SHP77 (cell line): Measurements from ENCODE around the gene CDH9.
A peak's percentile ranks its signal among the peaks of the same experiment; 100 is the strongest.
"Not testable (repeated sequence)": the region's sequence is repeated elsewhere in the genome, so short reads cannot be mapped to it uniquely, and the experiment has no call there.

Experiments used
- DNase-seq, 2 experiments: peaks; one replicate each; lab custom pipeline; 2025; lab: John Stamatoyannopoulos, UW

The CDH9 gene

DNA sequence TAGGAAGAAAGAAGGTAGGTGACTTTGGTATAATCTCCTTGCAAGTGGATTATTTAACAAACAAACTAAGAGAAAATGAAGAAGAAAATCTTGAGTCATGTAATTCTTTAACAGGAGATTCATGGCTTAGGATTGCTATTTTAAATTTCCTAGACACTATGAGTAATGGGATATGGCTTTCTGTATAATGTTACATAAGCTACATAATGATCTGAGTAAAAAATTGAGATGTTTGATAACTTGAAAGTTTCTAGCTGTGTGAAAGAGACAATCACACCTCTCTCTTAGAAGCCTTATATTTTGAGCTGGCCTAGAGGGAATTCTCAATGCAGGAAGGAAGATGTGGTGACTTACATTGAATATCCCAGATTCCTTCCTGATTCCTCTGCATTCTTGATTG is 92.5 kb downstream of the CDH9 start:
- DNase-seq = no peak

DNA sequence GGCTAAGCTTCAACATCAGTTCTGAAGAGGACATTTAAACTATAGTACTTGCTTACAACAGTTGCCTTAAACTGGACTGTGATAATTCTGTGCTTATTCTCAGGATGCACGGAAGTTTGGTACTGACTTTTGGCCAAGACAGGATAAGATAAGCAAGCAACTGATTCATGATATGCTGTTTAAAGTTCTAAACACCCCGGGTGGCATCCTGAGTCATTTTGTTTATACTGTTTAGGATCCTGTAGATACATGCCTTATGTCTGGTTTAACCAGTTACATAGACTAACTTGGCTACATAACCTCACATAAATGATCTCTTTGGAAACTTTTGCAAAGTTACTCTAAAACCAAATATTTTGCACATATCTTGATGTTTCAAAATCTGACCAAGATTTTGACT is 95.9 kb downstream of the CDH9 start:
- DNase-seq = no peak

DNA sequence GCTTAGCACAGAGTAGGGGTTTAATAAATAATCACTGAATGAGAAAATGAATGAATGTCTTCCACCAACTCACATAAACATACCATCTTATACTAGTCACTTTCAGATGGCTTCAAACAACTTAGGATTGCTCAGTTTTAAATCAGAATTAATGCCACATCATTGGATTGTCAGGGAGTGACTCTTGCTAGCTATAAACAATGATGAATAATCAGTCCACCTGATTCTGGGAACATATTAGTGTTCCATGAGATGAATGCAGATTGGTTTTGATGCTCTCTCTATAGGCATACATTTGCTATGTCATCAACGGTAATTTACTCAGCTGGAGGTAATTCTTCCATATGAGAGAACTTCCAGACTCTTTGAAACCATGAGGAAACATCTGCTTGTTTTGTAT is 97.4 kb downstream of the CDH9 start:
- peak; percentile 17 to 65 for DNase-seq

DNA sequence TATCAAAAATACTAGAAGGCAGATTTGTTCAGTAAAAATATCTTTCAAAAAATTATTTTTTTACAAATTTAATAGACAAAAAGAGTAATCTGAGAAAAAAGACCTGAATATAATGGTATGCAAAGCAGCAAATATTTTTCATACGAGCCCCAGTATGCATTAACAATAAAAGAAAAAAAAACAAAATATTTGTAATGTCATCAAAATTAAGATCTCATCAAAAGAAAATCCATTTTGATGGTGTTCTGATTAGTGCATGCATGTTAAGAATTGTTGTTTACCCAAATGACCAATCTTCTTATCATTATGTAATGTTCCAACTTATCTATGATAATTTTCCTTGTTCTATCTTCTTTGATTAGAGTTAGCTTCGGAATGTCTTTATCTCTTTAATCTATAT is 106.1 kb downstream of the CDH9 start:
- DNase-seq = no peak

DNA sequence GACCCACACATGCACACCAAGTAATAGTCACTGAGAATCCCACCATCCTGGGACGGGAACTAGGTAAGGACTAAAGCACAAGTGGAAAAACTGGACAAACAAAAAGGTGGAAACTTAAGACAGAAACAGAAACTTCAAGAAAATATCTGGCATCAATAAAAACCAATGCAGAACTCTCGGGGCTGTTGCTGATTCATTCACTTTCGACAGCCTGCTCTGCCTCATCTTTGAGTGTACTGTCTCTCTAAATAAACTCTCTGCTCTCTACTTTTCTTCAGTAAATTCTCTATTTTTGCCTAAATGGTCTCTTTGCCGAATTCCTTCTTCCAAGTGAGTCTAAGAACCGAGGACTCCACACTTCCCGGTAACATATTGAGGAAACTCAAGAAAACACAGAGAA is 116.9 kb downstream of the CDH9 start:
- no peak for DNase-seq

DNA sequence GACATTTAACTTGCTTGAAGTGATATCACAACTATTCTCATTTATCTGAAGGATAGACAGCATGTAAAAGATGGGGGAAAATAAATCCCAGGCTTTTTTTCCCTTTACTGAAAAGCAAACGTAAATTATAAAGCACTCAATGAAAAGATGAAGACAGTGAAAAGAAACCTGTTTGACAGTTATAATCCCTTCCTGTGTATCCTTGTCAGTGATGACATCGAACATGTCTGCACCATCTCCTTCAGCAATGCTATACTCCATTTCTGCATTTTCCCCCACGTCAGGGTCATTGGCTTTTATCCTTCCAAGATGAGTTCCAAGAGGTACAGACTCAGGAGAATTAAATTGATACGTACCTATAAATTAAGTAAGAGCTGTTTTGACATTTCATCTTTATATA is 134.9 kb downstream of the CDH9 start:
- no peak for DNase-seq

DNA sequence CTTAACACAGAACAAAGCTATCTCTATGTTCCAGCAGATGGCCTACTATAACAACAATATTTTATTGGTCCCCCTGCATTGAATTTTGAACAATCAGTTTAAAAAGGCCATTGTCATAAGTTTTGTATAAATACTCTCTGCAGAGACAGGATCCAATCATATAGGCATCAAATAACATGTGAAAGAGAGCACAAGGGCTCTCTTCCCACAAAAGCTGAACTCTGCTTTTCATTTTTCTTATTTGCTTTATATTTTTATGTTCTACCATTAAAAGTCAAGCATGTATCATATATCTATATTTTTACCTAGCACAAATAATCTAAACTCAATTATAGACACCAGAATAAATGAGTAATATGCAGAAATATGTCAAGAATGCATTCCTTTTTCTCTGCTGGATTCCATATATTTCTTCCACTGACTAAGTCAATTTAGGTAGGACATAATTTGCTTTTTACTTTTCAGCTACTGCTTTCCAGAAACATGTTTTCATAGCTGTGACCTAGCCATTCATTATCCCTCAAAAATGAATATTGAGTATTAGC is 143.6 kb downstream of the CDH9 start:
- DNase-seq = no peak

DNA sequence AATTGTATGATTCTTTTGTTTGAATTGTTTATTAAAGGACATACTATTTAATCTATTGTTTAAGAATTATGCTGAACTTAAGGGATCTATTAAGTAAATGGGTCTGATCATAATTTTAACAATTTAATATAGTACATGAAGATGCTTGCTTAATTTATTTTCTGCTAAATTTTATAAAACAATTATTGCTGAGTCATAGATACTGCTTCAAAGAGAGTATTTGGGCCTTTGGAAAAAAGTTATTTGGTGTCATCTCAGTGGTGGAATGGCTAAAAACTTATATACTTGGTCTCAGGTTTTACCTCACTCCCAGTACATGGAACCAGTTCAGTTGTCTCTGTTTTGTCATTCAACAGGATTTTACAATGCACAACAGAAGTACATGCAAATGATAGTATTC is 145.3 kb downstream of the CDH9 start:
- DNase-seq = no peak

DNA sequence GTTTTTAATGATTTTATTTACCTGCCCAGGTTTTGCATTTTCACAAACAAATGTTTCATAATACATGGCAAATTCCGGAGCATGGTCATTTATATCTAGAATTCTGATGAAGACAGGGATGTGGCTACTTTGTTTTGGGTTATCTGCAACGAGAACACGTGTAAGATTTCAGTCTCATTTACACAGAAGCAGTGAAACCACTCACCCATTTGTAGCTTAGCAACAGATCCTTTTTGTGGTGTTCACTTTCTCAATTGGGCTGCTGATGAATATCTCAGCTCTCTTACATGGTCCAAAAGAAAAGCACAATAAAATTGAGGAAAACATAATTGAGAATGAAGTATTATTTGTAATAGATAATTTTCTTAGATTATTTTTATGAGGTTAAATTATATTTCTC is 148.6 kb downstream of the CDH9 start:
- DNase-seq = peak; percentile 26 to 42

DNA sequence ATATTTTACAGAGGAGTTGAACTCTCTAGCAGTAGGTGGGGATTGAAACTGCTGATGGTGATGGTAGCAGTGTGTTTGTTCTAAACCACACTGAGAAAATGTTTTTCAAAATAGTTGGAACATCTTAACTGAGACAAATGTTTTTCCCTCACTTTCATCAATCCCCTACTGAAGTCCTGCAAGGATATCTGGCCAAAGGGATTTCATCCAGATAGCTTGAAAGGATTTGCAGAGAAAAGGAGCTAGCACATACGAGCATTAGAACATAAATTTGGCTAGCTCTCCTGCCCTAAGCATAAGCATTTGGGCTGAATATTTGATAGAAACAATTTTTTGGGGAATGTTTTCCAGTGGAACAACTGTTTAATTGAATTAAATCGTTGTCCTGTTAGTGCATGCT is 153.9 kb downstream of the CDH9 start:
- DNase-seq = no peak

DNA sequence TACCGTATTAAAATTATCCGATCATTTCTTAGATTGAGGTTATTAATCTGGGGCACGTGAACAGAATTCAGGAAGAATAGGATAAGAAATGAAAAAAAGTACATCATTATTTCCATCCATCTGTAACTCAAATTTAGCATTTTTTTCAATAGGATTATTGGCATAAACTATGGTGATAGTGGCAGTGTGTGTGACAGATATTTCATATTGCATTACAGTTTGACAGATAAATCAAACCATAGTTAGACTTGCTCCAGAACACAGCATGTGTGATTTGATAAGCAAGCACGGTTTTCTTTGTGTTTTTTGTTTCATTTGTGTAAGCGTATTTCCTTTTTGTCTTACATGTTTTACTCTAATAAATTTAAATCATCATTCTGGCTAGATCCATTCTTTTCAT is 155.0 kb downstream of the CDH9 start:
- DNase-seq = no peak

DNA sequence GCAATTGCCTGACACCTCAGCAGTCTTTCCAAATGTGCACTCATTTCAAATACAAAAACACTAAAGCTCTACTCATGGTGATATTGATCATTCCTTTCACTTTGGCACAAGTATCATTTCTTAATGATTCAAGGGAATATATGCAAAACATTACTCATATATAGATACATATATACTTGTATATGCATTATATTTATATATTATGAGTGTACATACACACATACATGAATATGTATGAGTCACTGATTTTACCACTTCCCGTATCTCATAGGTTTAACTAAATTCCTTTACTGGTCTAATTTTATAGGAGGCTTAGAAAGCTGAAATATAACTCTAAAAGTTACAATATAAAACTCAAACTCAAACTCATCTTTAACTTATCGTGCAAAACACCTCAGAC is 156.5 kb downstream of the CDH9 start:
- DNase-seq = no peak

DNA sequence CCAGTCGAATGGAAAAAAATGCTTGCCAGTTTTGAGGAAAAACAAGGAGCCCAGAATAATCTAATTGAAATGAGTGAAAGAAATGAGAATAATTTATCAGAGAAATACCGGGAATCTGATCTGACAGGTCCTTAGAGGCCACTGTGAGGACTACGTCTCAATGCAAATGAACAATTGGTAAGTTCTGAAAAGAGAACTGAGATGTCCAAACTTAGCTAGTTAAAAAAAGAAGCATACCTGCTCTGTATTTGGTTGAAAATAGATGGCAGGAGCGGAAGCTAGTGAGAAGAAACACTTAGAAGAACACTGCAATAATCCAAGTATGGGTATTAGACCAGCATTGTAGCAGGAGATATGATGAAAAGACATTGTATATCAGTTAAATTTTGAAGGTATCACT is 161.2 kb downstream of the CDH9 start:
- no peak for DNase-seq

DNA sequence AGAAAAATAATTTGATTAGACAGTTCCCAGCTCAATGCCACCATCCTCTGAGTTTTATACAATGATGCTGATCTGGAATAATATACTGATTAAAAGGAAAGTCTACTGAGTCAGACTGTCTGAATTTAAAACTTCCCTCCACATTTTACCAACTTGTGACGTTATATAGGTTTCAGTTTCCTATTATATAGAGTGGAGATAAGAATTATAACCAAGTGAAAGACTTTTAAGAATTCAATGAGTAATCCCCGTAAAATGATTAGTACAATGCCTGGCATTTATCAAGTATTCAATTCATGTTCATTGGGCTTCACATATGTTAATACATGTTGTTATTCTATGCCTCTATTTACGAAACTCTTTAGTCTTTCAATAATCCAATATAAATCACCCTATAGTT is 166.0 kb downstream of the CDH9 start:
- DNase-seq = no peak

DNA sequence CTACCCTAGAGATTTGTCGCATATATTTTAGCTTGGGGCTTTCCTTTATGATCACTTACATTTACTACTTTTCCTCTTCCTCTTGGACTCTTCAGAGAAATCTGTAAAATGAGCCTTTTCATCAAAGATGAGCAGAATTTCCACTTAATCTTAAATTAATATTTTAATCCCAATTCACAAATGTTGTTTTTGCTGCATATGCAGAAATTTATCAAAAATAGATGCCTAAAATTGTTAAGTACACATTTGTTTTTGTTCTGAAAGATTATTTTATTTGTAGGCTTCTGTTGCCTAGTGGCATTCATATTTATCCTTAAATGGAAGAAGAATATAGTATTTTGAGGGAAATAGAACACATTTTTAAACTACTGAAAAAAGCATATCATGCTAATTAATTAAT is 168.6 kb downstream of the CDH9 start:
- no peak for DNase-seq

DNA sequence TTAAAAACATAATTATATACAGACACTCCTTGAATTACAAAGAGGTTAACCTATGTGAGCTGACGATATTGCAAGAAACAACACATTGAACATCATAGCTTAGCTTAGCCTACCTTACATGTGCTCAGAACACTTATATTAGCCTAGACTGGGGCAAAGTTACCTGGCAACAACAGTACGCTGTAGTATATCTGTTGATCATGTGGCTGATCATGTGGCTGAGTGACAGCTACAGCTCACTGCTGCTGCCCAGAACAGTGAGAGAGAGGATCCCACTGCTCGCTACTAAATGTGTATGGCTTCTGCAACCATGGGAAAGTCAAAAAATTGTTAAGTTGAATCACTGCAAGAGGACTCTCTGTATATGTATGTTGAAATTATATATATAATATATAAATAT is 169.9 kb downstream of the CDH9 start:
- DNase-seq = no peak

DNA sequence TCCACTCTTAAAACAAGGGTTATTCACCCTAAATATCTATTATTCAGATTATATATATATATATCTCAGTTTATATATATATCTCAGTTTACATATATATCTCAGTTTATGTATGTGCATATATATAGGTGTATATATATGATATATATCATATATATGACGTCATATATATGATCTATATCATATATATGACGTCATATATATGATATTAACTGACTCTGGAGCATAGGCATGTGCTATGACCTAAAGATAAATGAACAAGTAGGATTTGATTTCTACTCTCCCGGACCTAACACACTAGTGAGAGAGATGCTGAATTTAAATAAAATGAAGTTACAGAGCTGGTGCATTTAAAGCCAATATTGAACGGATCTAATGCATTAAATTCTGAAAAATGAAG is 174.3 kb downstream of the CDH9 start:
- DNase-seq = no peak

DNA sequence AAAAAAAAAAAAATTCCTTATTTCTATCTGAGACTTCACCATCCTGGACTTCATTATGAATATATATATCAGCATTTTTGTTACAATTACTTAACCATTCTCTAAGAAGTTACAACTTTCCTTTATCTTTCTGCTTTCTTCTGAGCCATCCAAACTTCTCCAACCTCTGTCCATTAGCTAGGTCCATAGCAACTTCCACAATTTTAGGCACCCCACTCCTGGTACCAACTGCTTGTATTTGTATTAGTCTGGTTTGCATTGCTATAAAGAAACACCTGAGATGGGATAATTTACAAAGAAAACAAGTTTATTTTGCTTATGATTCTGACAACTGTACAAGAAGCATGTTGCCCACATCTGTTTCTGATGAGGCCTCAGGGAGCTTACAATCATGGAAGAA is 182.1 kb downstream of the CDH9 start:
- DNase-seq = no peak

DNA sequence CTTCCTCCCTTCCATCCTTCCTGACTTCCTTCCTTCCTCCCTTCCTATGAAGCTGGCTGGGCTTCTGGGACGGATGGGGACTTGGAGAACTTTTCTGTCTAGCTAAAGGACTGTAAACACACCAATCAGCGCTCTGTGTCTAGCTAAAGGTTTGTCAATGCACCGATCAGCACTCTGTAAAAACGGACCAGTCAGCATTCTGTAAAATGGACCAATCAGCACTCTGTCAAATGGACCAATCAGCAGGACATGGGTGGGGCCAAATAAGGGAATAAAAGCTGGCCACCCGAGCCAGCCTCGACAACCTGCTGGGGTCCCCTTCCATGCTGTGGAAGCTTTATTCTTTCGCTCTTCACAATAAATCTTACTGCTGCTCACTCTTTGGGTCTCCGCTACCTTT is 185.9 kb downstream of the CDH9 start:
- not testable (repeated sequence) for DNase-seq

DNA sequence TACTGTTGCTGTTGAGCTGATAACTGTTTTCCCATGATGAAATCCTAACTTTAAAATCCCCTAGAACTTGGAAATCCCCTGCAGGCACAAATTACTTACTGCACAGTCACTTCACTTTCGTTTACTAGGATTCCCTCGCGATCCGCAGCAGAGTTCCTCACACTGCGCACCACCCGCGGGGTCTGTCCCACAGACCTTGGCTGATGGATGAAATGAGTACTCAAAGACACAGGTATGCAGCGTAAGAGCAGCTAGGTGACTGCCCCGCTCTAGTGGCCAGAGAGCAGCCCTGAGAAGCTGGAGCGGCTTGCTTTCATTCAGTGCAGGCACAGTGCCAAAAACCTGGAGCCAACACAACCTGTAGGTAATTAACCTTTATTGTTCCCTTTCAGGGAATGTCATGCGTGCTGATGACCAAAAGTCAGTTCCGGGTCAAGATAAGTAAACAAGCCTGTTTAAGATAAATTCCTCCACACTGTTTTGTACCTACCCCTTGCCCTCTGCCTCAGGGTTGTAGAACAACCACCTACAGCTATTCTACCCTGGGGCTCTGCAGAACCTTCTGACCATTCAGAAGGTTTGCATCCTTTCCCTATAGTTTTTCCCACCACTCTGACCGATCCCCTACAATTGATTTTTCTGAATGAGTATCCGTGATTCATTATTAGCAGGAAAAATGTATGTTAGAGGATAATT is 191.2 kb downstream of the CDH9 start:
- peak; percentile 65 to 71 for DNase-seq

DNA sequence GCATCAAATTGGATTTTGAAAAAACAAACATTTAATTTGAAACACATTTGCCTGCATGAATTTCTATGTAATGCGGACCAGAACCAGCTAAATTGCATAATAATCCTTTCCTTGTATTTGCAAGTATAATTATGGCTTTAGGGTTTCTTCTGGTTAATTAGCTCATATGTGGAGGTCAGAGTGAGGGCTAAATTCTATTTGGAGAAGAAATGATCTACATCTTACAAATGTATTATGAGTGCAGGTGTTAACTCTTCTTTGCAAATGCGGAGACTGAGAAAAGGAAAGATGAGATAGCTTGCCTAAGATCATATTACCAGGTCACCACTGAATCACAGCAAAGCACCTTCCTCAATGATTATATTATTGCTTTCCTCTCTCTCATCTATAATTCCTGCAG is 194.7 kb downstream of the CDH9 start:
- DNase-seq = no peak

DNA sequence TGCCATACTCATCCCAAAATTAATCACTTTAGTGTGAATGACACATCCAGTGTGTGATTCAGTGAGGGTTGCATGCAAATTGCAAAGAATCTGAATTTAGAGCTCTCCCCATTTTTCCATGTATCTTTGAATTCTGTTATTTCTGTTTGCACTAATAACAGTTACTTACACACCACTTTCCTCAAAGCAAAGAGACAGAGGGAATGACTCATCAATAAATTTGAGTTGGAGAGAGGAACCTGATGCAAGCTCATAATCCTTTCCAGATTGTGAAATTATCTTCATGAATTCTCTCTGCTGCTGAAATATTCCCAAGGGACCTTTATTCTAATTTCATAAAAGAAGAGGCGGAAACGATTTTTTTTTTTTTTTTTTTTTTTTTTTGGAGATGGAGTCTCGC is 204.8 kb downstream of the CDH9 start:
- DNase-seq = no peak
